CD4-positive, CD25-positive, alpha-beta regulatory T cell (primary cell): ENCODE data around the gene PLEKHG4B. TPM values are rescaled to one million over a fixed set of nuclear protein-coding genes. Genes with fewer than 3 reads are reported as not detected.

Experiments used
- ATAC-seq, 2 donors: fragments of 150-1000 bp; cut with Tn5 transposase; one replicate each; pipeline ENCODE4 v1.10.0; 2021; ENCODE audit warnings: low read depth in 2 of 2, moderate number of reproducible peaks in 2 of 2, moderate library complexity in 1 of 2
- DNase-seq, 3 donors: peaks; one replicate each; pipeline versions ENCODE4 v3.0.0 to v3.0.0-alpha.2; 2012 to 2022; ENCODE audit warnings: mixed read lengths in 1 of 3
- H3K27ac ChIP-seq: one replicate; pipeline ENCODE4 v1.7.0; 2013; ENCODE audit warnings: mild to moderate bottlenecking, low read length; ENCODE audit not compliant: insufficient read depth, poor library complexity, severe bottlenecking
- H3K27me3 ChIP-seq: one replicate; pipeline ENCODE4 v1.7.0; 2013; ENCODE audit warnings: low read length; ENCODE audit not compliant: control insufficient read depth, insufficient read depth
- H3K36me3 ChIP-seq: one replicate; pipeline ENCODE4 v1.7.0; 2013; ENCODE audit warnings: mild to moderate bottlenecking, low read length, moderate library complexity; ENCODE audit not compliant: control insufficient read depth, insufficient read depth
- H3K4me1 ChIP-seq: 2 replicates; pipeline ENCODE4 v1.7.0; 2013; ENCODE audit warnings: mild to moderate bottlenecking, low read length; ENCODE audit not compliant: insufficient read depth, control insufficient read depth, poor library complexity, severe bottlenecking
- H3K4me3 ChIP-seq: one replicate; pipeline ENCODE4 v1.7.0; 2013; ENCODE audit warnings: low read depth, mild to moderate bottlenecking, low read length, moderate library complexity
- H3K9me3 ChIP-seq, 2 experiments: 1 replicate in 1 of 2; 2 replicates in 1 of 2; pipeline ENCODE4 v1.7.0; 2013; ENCODE audit warnings: low read length in 2 of 2, mild to moderate bottlenecking in 1 of 2, moderate library complexity in 1 of 2; ENCODE audit not compliant: control insufficient read depth in 2 of 2
- H3K27ac Mint-ChIP-seq, 3 donors: one replicate each; pipeline ENCODE4 v1.8.0; 2020 to 2022; ENCODE audit warnings: mild to moderate bottlenecking in 3 of 3, mixed read lengths in 3 of 3, moderate library complexity in 2 of 3
- H3K27me3 Mint-ChIP-seq: one replicate; pipeline ENCODE4 v1.8.0; 2022; ENCODE audit warnings: mild to moderate bottlenecking, mixed read lengths
- H3K36me3 Mint-ChIP-seq: one replicate; pipeline ENCODE4 v1.8.0; 2020; ENCODE audit warnings: mixed read lengths
- H3K4me1 Mint-ChIP-seq, 4 donors: one replicate each; pipeline ENCODE4 v1.8.0; 2020 to 2022; ENCODE audit warnings: mixed read lengths in 4 of 4, mild to moderate bottlenecking in 1 of 4
- H3K4me3 Mint-ChIP-seq, 4 donors: one replicate each; pipeline ENCODE4 v1.8.0; 2020 to 2022; ENCODE audit warnings: mild to moderate bottlenecking in 4 of 4, mixed read lengths in 4 of 4, moderate library complexity in 3 of 4
- H3K9me3 Mint-ChIP-seq, 7 donors: one replicate each; pipeline ENCODE4 v1.8.0; 2020 to 2022; ENCODE audit warnings: mixed read lengths in 7 of 7, mild to moderate bottlenecking in 3 of 7, moderate library complexity in 2 of 7
- polyA plus RNA-seq, 4 donors: library from polyadenylated mRNA; unstranded; fragments of 300-500 nt; fragmentation: Illumina TruSeq; gene quantifications; one replicate each; pipeline ENCODE4 v1.2.3, GENCODE V29; 2021
- total RNA-seq: library from RNA; stranded (reverse); gene quantifications from one replicate; pipeline ENCODE4 v1.2.3, GENCODE V29; 2022

The PLEKHG4B gene
- total and polyA plus RNA-seq, 5 donors from 2014 or later, result not detected

DNA sequence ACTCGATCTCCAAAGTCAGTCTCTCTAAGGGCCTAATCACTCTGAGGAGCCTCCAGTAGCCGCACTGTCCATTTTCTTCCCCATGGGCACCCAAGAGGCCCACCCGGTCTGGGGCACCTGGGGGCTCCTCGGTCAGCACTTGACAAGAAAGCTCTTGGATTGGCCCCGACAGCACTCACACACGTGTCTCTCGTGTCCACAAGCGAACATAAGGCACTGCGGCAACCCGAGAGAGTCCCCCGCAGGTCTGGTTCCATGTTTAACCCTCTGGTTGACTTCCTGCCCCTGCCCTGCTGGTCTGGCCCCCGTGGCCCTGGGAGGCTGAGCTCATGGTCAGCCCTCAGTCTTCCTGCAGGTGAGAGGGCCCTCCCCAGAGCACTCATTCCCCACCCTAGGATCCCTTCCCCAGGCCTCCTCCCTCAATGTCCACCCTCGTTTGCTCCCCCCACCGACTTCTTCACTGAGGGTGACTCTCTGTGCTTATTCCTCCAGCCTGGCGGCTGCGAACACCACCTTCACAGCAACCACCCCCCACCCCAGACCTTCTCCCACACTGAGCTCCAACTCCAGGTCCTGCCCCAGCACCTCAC is 83.0 kb downstream of the PLEKHG4B start:
- Histone ChIP-seq H3K4me3 (no peak overlapping the region), H3K4me1 (no peaks in the 10 kb centered on the region), H3K36me3 (no peaks in the 10 kb centered on the region), H3K9me3 (no peaks in the 10 kb centered on the region), H3K27me3 (no peaks in the 10 kb centered on the region), H3K27ac (no peak overlapping the region)
- Mint-ChIP-seq H3K36me3 (no peaks in the 10 kb centered on the region), H3K27me3 (peaks cover 10% of the 10 kb centered on the region), H3K9me3 (no peaks in the 10 kb centered on the region), H3K4me1 (peaks cover 0 to 5% (median 0%) of the 10 kb centered on the region in 4 donors), H3K4me3 (no peak overlapping the region), H3K27ac (peak overlapping the region in 1 of 3 donors; percentile 53)
- ATAC-seq, result no peak
- no peak for DNase-seq

DNA sequence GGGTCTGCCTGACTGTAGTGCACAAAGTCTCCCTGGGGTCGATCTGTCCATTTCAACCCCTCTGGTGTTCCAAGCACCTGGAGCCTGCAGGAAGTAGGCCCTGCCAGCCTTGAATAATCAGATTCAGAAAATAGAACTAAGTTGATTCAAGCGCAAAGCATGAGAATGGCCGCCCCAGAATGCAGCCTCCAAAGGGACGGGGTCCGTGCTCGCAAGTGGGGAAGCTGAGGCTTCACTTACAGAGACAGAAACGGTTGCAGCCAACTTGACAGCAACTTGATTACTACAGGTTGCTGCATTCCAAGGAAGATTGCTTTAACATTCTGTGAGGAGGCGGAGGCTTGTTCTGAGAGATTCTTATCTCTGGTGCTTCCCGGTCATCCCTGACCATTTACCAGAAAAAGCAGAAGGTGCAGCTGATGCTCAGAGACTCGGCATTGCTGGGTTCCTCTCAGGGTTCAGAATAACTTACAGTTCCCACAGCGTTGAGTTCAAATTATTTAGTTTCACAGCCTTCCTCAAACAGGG is 84.4 kb downstream of the PLEKHG4B start:
- H3K4me3 Mint-ChIP-seq, result no peak overlapping the region
- no peak for DNase-seq
- H3K36me3 Mint-ChIP-seq, result no peaks in the 10 kb centered on the region
- no peaks in the 10 kb centered on the region for H3K27me3 ChIP-seq
- H3K4me1 Mint-ChIP-seq, result peaks cover 0 to 5% (median 0%) of the 10 kb centered on the region in 4 donors
- H3K9me3 Mint-ChIP-seq, result no peaks in the 10 kb centered on the region
- H3K9me3 ChIP-seq, result no peaks in the 10 kb centered on the region
- H3K4me3 ChIP-seq, result no peak overlapping the region
- no peaks in the 10 kb centered on the region for H3K4me1 ChIP-seq
- no peak for ATAC-seq
- H3K27ac ChIP-seq, result no peak overlapping the region
- H3K36me3 ChIP-seq, result no peaks in the 10 kb centered on the region
- peaks cover 15% of the 10 kb centered on the region for H3K27me3 Mint-ChIP-seq
- H3K27ac Mint-ChIP-seq, result no peak overlapping the region

DNA sequence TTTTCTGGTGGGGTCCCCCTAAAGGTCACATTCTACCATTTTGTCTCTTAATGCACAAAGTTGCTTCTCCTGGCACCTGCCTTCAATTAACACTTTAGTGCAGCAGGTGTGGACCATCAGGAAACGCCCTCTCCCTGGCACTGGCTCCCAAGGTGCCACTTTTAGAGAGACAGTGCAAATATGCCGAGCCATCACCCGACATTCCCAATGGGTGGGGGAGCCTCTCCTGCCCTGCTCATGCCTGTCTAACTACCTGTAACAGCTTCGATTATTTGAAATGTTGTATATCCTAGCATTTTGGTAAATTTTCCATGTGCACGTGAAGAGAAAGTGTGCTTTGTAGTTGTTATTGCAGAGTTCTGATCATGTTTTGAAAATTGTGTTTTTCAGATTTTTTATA is 86.1 kb downstream of the PLEKHG4B start:
- Mint-ChIP-seq H3K27me3 (peaks cover 15% of the 10 kb centered on the region), H3K4me3 (no peak overlapping the region), H3K9me3 (no peaks in the 10 kb centered on the region), H3K4me1 (peaks cover 0 to 5% (median 0%) of the 10 kb centered on the region in 4 donors), H3K36me3 (no peaks in the 10 kb centered on the region), H3K27ac (no peak overlapping the region)
- no peaks in the 10 kb centered on the region for H3K27me3 ChIP-seq
- DNase-seq (no peak), ATAC-seq (no peak)
- no peak overlapping the region for H3K27ac ChIP-seq
- H3K4me1 ChIP-seq, result no peaks in the 10 kb centered on the region
- H3K9me3 ChIP-seq, result no peaks in the 10 kb centered on the region
- H3K36me3 ChIP-seq, result no peaks in the 10 kb centered on the region
- H3K4me3 ChIP-seq, result no peak overlapping the region

DNA sequence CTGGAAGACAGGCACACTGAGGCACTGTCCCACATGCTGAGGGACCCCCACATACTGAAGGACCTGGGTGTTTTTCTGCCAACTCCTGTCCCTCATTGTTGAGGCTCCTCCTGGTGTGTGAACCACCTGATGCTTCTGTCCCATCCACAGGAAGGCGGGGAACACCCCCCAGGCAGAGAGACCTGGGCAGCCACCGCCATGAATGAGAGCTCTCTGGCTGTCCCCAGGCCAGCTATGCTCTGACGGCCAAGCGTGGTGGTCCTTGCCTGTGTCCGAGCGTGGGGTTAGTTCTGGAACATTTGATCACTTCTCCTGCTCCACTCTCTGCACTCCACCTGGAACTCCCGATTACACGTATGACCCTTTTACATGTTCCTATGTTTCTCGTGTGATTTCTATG is 87.4 kb downstream of the PLEKHG4B start:
- Mint-ChIP-seq H3K4me1 (peaks cover 0 to 5% (median 0%) of the 10 kb centered on the region in 4 donors), H3K9me3 (no peaks in the 10 kb centered on the region), H3K4me3 (no peak overlapping the region), H3K27ac (no peak overlapping the region), H3K36me3 (no peaks in the 10 kb centered on the region), H3K27me3 (peaks cover 15% of the 10 kb centered on the region)
- DNase-seq (no peak), ATAC-seq (no peak)
- no peaks in the 10 kb centered on the region for H3K4me1 ChIP-seq
- no peak overlapping the region for H3K27ac ChIP-seq
- H3K36me3 ChIP-seq, result no peaks in the 10 kb centered on the region
- H3K27me3 ChIP-seq, result no peaks in the 10 kb centered on the region
- H3K4me3 ChIP-seq, result no peak overlapping the region
- no peaks in the 10 kb centered on the region for H3K9me3 ChIP-seq

DNA sequence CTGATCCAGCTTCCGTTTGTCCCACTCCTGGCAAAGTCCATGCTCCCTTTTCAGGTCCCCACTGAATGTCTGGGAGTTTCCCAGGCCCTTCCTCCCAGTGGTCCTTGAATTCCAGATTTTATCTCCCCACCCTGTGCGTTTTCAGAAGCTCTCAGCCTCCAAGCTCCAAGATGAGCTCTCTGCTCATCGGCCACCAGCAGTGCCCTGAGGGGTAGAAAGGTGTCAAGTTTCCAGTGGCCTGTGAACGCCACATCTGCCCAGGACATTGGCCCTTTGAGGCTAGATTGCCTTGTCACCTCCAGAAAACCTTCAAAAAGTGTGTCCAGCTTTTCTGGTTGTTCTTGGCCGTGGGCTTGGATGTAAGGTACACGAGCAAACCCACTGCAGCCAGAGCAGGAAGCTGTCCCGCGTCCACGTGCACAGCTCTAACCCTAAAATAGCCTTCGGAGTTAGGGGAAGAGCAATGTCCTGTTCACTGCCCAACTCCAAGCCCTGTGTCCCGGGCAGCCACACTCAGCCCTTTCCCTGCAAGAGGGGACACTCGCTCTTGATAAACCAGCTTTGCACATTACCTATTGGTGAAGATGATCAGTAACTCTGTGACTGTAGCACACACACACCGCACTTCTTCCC is 88.4 kb downstream of the PLEKHG4B start:
- H3K36me3 Mint-ChIP-seq, result no peaks in the 10 kb centered on the region
- H3K4me1 ChIP-seq, result no peaks in the 10 kb centered on the region
- DNase-seq (no peak), ATAC-seq (no peak)
- no peaks in the 10 kb centered on the region for H3K9me3 ChIP-seq
- no peaks in the 10 kb centered on the region for H3K27me3 ChIP-seq
- H3K36me3 ChIP-seq, result no peaks in the 10 kb centered on the region
- H3K4me3 Mint-ChIP-seq, result no peak overlapping the region
- H3K27ac ChIP-seq, result no peak overlapping the region
- H3K27me3 Mint-ChIP-seq, result peaks cover 15% of the 10 kb centered on the region
- no peaks in the 10 kb centered on the region for H3K9me3 Mint-ChIP-seq
- H3K4me1 Mint-ChIP-seq, result peaks cover 0 to 5% (median 0%) of the 10 kb centered on the region in 4 donors
- no peak overlapping the region for H3K4me3 ChIP-seq
- H3K27ac Mint-ChIP-seq, result no peak overlapping the region

DNA sequence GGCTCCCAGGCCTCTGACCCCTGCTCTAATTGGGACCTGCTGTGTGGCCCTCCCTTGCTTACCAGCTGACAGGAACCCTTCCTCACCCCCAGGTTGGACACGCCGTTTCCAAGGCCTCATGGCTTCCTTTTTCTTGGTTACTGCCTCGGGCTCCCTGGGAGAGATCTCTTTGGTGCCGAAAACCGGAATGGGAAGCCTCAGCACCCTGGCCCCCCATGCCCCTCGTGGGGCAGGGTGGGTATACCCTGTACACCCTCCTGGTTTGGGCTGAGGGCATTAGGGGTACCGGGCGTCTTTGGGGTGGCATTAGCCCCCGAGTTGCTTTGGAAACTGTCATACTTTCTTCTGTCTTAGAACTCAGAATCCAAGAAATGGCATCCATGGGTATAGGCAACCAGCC is 89.2 kb downstream of the PLEKHG4B start:
- no peak overlapping the region for H3K27ac ChIP-seq
- no peak overlapping the region for H3K4me3 Mint-ChIP-seq
- H3K27me3 ChIP-seq, result no peaks in the 10 kb centered on the region
- H3K4me1 Mint-ChIP-seq, result peaks cover 0 to 5% (median 0%) of the 10 kb centered on the region in 4 donors
- ATAC-seq (no peak), DNase-seq (no peak)
- no peaks in the 10 kb centered on the region for H3K4me1 ChIP-seq
- H3K27me3 Mint-ChIP-seq, result peaks cover 15% of the 10 kb centered on the region
- H3K27ac Mint-ChIP-seq, result no peak overlapping the region
- H3K36me3 Mint-ChIP-seq, result no peaks in the 10 kb centered on the region
- H3K4me3 ChIP-seq, result no peak overlapping the region
- H3K36me3 ChIP-seq, result no peaks in the 10 kb centered on the region
- H3K9me3 ChIP-seq, result no peaks in the 10 kb centered on the region
- H3K9me3 Mint-ChIP-seq, result no peaks in the 10 kb centered on the region

DNA sequence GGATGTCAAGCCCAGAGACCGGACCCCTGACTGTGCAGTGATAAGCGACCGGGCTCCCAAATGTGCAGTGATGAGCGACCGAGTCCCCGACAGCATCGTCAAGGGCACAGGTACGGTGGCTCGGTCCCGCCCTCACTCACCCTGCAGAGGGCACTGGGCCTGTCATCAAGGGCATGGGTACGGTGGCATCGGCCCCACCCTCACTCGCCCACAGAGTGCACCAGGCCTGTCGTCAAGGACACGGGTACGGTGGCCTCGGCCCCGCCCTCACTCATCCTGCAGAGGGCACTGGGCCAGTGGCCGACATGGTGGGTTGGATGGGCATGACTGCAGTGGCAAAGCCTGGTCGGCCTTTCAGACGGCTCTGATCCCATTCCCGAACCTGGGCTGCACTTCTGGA is 89.6 kb downstream of the PLEKHG4B start:
- DNase-seq (no peak), ATAC-seq (no peak)
- Mint-ChIP-seq H3K9me3 (no peaks in the 10 kb centered on the region), H3K4me1 (peaks cover 0 to 5% (median 0%) of the 10 kb centered on the region in 4 donors), H3K4me3 (no peak overlapping the region), H3K27me3 (peaks cover 15% of the 10 kb centered on the region), H3K36me3 (no peaks in the 10 kb centered on the region), H3K27ac (no peak overlapping the region)
- Histone ChIP-seq H3K27me3 (no peaks in the 10 kb centered on the region), H3K4me3 (no peak overlapping the region), H3K27ac (no peak overlapping the region), H3K9me3 (no peaks in the 10 kb centered on the region), H3K36me3 (no peaks in the 10 kb centered on the region), H3K4me1 (no peaks in the 10 kb centered on the region)

DNA sequence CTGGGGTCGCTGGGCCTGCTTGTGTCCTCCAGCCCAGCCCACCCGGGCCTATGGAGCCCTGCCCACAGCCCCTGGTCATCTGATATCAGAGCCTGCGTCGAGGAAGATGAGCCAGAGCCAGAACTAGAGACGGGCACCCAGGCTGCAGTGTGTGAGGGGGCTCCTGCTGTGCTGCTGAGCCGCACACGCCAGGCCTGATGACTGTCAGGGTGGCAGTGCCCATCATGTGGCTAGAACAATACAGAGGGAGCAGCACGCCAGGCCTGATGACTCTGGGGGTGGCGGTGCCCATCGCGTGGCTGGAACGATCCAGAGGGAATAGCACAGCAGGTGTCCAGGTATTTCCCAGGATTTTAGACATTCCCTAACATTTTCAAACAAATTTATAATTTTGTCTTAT is 90.2 kb downstream of the PLEKHG4B start:
- H3K4me3 Mint-ChIP-seq, result no peak overlapping the region
- H3K27ac Mint-ChIP-seq, result no peak overlapping the region
- no peaks in the 10 kb centered on the region for H3K9me3 Mint-ChIP-seq
- peaks cover 0 to 2% (median 0%) of the 10 kb centered on the region in 4 donors for H3K4me1 Mint-ChIP-seq
- H3K27me3 ChIP-seq, result no peaks in the 10 kb centered on the region
- no peaks in the 10 kb centered on the region for H3K36me3 ChIP-seq
- no peaks in the 10 kb centered on the region for H3K36me3 Mint-ChIP-seq
- ATAC-seq (no peak), DNase-seq (no peak)
- H3K27ac ChIP-seq, result no peak overlapping the region
- no peaks in the 10 kb centered on the region for H3K9me3 ChIP-seq
- no peaks in the 10 kb centered on the region for H3K4me1 ChIP-seq
- H3K27me3 Mint-ChIP-seq, result peaks cover 12% of the 10 kb centered on the region
- no peak overlapping the region for H3K4me3 ChIP-seq
